ENCODE data around the gene ATP6V1A.

- peak in 1 of 11 experiments; percentile 9 for TF ChIP-seq CTCF (IDR thresholded peaks at IDR 0.05 in 8 of 11, conservative IDR thresholded peaks at IDR 0.05 in 3 of 11)
- TF ChIP-seq POLR2A (IDR thresholded peaks at IDR 0.05) = no peak
- no peak for TF ChIP-seq POLR2AphosphoS5 (IDR thresholded peaks at IDR 0.05)
These were observed 78.3 kb downstream of the ATP6V1A start for GRCh38 chr3:113825090-113825489.

Measured in spleen (tissue), 7 donors.